Renal cortex interstitium (tissue), 11 donors: ENCODE measurements around the gene GRIK1. TPM values are rescaled to one million over a fixed set of nuclear protein-coding genes. Genes with fewer than 3 reads are reported as not detected.

Experiments used
- DNase-seq, 11 donors: peaks; one replicate each; pipeline ENCODE4 v3.0.0-alpha.2; 2013; ENCODE audit warnings: low read depth in 9 of 11, low spot score in 4 of 11; ENCODE audit errors: extremely low read depth in 1 of 11
- polyA plus RNA-seq, 3 donors: library from polyadenylated mRNA; unstranded; fragments of 120-200 nt; gene quantifications; one replicate each; pipeline ENCODE4 v1.2.1, GENCODE V29; 2013; ENCODE audit not compliant: insufficient read length in 3 of 3

The GRIK1 gene
- polyA plus RNA-seq, 3 donors = 0.97 to 1.7 (median 1.5) TPM

DNA sequence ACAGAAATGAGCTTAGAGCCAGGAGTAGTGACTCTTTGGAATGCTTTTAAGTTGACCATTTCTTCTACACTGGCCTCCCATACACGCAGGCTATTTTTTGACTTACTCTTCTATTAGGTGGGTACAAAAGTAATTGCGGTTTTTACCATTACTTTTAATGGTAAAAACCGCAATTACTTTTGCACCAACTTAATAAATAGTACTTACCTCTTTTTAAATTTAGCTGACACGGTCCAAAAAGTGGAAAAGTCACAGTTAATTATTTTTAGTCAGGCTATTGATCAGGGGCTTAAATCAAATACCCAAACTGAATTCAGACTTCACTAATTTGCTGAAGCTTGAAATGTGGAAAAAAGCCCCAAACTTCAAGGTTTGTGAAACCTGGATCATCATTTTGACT, 138.7 kb downstream of the GRIK1 start:
- no peak for DNase-seq

DNA sequence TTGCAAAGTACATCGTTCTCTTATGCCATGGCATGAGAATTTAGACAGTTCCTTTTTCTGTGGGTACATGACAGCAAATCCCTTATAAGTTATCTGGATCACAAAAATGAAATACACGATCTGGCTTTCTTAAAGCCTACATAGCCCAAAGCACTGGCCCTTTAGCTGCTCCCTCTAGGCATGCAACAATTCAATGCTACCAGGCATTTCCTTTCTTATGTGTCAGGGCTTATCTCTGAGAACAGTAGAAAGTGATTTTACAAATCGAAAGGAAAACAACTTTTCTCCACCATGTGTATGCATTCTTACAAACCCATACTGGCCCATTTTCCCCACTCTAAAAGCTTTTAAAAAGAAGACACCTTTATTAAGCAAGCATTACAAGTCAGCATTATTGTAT, 139.7 kb downstream of the GRIK1 start:
- no peak for DNase-seq

DNA sequence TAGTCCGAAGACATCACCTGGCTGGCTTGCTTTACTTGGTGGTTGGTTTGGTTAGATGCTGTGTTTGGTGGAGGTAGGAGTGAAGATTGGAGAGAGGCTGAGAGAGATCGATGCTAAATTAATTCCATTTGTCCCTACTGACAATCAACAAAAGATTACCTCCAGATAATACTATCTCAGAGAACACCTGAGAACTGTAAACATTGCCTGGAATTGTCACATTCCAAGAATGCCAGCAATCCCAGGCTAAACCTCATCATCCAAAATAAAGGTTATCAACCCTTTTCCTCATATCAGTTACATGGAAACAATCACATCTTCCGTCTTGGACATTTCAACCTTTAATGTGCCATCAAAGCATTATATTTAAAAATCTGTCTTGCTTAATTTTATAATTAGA, 141.0 kb downstream of the GRIK1 start:
- DNase-seq = no peak

DNA sequence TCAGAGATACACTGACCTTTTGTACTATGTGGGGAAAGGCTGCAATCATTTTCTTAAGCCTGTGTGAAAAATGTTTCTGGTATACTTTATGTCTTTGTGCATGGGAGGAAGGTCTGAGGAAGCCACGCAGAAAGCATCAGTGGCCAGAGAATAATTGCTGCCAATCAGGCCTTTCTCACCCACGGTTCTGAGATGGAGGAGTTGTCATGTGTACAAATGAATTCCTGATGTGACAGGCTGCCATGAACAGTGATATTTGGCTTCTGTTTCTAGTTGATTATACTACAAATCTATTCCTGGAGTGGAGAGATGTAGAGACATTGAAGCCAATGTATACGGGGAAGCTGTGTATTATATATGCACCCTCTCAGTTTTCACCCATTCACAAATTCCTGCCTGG, 142.6 kb downstream of the GRIK1 start:
- no peak for DNase-seq

DNA sequence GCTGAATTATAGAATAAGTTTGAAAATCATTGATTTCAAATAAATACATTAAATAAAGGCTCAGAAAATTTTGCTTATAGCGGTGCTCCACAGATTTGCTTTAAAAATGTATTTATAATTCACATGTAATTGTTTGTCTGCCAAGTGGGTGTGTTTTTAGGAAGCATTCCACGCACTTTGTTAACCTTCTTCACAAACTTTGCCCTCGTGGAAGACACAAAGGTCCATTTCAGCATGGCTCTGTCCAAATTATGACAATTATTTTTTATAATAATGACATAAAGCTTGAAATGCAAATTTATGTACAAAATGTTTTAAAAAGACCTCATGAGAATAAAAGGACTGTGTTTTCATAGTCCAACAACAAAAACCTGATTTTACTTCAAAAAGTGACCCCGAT, 146.1 kb downstream of the GRIK1 start:
- DNase-seq = no peak

DNA sequence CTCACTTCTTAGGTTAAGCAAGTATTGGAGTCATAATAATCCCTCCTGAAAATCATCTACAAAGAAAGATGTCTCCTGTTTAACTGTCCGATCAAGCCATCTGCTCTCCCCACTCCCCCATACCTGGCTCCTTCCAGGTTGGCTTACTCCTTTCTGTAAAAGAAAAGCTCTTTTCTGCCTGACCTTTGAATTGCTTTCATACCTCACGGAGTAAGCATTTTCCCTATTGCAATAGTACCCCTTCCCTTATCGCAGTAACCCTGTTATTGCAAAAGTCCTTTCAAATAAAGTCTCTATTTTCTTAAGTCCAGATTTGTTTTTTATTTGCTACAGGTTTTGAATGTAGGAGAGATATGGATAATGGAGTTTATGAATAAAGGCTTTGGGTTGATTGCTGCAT, 150.4 kb downstream of the GRIK1 start:
- no peak for DNase-seq

DNA sequence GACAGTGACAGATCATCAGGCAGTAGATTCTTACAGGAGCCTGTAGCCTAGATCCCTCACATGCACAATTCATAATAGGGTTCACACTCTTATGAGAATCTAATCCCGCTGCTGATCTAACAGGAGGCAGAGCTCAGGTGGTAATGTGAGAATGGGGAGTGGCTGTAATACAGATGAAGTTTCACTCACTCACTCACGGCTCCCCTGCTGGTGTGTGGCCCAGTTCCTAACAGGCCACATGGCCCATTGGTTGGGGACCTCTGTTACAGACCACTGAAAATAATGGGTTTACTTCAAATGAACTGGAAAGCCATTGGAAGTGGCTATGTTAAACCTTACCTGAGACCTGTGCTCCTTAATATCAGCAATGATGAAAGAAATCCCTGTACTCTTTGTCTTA, 151.0 kb downstream of the GRIK1 start:
- no peak for DNase-seq

DNA sequence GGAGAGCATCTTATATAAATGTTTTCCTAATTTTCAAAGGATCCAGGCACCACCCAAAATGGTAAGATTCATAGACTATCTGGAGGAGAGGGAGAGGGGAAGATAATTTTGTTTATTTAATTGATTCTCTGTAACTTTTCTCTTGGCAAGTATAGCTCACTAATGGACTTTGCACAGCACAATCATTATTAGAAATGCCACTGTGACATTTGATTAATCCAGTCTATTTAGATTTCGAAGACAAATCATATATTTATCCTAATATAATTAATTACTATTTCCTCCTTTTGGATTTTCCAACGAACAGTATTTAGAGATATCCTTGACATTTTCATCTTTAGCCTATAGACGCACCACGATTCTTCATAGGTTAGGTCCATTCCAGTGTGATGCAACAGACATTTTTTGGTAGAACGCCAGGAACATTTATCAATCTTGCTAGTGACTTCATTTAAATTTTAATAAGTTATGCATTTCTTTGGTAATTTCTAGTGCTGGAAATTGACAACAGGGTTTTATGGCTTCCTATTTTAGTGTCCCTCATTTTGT, 152.4 kb downstream of the GRIK1 start:
- DNase-seq = no peak

DNA sequence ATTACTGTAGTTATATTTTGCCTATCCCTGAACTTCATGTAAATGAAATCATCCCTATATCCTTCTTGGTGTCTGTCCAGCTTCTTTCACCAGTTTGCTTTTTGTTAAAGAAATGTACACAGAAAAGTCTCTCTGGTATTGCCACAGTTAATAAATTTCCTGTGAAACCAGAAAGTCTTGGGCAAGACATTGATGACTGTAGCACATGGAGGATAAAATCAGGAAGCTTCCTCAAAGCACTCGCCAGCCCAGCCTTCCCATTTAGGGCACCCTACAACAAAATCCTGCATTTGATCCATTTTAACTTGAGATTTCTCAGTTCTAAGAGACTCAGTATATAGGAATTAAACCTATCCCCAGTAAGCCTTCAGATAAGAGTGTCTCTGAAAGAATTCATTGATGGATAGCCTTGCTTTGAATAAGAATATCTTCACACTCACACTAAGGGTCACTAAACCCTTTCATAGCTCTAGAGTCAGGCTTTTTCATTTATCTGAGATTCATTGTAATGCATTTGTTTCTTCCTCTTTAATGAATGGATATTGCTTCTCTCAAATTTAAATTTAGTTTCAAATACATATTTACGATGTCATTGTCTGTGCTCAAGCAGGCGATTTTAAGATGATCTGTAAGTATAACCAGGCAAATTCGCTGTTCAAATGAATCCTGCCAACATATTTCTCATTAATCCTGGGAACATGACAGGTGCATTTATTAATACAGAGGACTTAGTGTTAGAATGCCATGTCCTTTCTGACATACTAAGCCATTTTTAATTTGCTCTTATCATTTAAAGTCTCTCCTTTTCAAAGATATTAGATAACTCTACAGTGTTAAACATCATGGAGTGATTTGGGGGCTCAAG, 153.1 kb downstream of the GRIK1 start:
- DNase-seq = no peak

DNA sequence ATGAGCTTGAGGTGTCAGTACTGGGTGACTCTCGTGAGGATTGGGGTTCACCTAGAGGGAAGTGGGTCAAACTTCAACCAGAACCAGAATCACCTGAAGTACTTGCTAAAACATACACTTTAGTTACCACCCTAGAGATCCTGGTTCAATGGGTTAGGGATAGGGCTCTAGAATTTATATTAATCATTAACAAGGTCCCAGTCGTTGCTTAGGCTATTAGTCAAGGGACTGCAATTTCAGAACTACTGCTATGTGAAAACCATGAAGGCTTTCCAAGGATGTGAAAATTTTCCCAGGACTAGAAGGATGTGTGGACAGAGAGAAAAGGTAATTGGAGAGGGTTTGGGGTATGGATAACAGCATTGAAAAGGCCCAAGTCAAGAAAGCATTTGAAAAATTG, 162.6 kb downstream of the GRIK1 start:
- DNase-seq = no peak

DNA sequence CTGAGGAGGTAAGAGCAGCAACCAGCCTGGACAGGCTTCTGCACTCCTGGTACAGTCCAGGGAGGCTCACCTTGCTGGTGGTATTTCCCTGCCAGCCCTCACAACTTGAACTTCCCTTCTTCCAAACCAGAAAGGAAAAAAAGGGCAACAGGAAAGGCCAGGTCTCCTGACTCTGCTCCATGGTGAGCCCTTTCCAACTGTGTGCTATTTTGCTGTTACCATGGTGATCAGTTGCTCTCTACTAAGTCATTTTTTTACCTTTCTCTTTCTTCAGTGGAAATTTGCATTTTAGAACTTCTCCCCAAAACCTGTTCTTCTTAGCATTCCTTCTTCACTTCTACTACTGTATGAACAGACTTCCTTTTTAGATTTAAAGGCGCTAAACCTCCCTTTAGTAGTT, 164.3 kb downstream of the GRIK1 start:
- DNase-seq = no peak

DNA sequence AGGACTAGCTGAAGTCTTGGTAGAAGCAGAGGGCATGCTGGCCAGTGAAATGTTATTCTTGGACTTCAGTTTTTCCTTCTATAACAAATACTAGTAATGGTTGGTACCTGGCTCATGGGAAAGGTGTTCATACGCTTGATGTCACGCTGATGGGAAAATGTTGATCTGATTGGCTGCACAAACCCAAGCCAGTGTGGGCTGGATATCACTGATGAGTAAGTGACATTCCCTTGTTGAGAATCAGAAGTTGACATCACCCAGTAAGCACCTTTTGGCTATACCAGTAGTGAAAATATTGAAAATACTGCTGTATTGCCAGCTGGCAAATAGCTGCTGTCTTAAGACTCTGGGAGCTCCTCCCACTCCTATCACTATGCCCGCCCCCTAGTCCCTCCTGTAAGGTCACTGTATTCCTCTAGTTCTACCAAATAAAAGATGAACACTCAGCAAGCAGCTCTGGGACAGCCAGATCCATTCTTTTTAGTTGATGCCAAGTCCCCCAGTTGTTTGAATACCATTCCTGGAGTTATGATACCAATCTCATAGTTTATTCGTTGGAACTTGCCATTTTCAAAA, 168.2 kb downstream of the GRIK1 start:
- no peak for DNase-seq

DNA sequence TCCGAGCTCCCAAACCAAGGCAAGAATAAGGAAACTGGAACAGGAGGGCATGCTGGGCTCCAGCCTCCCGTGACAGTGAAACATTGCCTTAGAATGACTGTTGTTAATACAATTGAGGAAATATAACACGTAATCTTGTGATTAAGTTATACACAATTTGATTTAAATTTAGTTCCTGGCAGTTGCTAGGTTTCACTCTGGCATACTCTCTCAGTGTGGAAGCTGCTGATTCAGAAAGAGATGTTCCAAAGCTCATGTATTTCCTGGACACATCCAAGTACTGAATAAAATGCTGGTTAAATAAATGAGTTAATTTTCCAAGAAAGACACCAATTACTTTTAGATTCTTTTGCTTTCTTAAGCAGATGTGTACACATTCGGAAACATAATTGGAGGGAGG, 176.1 kb downstream of the GRIK1 start:
- DNase-seq = no peak

DNA sequence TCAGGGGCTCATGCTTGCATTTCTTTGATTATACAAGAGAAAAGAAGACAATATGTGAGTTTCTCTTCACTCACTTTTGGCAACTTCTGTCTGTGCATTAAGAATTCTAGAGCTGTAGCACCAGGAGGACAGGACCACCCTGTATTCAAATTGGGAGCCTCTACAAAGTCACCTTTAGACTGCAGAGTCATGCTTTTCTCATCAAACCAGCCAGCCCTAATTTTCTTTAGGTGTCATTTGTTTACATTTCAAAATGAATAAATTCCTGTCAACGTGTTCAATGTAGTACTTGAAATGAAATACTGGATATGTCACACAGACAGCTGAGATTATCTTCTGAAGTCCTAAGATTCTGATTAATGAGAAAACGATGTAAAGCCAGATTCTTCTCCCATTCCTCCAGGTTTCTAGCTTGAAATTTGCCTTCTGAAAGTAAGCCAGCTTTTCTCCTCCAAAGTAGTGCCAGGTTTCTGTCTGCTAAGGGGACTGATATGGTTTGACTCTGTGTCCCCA, 177.2 kb downstream of the GRIK1 start:
- DNase-seq = no peak

DNA sequence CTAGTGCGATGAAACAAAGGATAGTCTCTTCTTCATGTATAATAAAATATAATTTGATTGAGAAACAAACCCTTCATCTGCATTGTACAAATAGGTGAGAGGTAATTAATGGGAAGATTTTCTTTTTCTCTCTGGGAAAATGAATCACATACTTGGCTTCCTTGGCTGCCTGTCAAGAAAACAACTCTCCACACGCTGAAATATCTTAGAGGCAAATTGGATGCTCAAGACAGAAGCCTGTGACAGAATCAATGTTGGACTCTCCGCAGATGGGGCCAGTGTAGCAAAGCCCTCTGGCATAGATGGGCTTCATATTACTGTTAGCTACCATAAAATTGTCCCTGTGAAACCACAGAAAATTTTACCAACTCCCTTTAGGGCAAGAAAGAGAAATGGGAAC, 186.6 kb downstream of the GRIK1 start:
- DNase-seq = no peak

DNA sequence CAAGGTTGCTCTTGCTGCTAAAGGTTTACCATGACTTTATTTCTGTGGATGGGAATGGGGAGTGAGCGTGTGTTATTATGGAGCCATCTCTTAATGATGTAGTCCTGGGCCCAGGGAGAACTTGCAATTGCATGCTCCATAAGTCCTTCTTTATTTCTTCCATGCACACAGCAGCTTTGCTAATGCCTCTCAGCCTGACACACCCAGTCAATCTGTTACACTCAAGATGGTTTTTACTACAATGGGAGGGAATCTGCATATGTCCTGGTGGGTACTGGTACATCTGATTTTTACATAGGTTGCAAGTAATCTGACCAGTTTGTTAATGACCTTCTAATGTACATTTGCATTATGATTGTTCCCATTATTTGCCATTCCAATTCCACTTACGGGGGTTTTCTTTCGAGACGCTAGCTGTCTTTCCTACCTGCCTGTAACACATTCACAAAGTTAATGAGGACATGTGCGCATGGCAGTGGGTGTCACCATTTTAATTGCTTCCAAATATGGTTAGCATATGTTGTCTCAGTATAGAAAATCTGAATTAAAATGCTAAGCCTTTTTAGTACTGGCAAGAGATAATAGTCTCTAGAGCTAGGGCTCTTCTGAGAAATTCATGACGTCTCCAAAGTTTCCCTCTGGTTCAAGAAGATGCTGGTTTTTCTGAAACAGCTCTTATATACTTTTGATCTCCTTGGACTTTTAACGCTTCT, 188.2 kb downstream of the GRIK1 start:
- DNase-seq = no peak

DNA sequence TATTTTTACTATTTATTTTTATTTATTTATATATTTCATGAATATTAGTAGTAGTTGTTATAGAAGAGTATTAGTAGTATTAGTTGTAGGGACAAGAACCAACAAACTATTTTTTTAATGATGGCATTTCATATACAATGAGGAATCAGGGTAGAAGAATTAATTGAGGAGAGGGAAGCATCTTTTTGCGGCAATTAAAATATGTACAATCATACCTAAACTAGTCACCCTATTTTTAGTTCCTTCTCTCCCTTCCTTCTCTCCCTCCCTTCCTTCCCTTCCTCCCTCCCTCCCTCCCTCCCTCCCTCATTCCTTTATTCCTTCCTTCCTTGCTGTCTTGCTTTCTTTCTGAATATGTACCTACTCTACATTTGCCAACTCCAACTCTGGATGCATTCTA, 189.8 kb downstream of the GRIK1 start:
- no peak for DNase-seq

DNA sequence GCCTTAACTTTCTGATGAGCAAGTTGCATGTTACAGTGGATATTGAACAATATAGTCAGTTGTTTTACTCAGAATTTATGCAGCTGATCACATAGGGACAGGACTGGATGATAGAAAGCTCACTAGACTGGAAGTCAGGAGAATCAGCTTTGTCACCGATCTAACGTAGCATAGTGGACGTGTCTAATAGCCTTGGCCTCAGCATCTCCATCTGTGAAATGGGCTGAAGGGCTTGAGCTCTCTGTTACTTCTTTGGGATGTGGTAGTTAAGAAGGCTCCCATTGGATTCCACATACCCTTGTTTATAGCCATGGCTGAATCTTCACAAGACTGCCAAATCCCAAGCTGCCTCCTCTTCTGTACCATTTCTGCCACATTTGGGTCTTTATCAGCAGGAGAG, 190.6 kb downstream of the GRIK1 start:
- DNase-seq = no peak

DNA sequence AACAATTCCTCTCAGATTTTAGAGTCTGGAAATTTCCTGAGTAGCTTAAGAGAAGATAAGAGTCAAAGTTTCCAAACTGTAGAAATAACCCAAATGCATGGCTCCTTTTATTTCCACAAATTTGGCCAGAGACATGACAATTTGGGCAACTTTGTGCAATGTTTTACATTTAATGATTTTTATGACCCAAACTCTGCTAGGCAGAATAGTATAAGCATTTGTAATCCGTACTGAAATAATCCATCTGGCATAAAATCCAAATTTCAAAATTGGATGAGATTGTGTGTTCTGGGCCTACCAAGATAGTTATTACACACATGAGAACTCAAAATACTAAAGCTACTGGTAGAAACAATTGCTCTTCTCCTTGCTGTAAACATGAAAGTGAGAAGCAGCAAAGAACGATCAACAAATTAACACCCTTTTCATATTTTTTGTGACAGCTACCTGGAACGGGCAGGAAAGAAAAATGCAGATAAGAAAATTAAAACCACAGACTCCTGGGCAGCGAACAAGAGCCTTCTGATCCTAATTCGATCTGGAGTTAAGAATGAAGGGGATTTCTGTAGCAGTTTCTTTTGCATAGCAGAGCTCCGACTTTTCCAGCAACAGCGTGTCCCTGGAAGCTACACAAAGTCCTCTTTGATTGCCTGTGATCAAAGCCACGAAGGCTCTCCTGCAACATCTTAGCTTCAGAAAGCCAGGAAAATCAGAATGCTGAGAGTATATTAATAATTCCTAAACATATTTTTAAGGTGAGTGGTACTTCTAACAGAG, 191.2 kb downstream of the GRIK1 start:
- DNase-seq = no peak
